Motor neuron (in vitro differentiated cells): Measurements from ENCODE around the gene GPC6. TPM values are rescaled to one million over a fixed set of nuclear protein-coding genes. Genes with fewer than 3 reads are reported as not detected.
A peak's percentile ranks its signal among the peaks of the same experiment; 100 is the strongest.

Source experiments
- ATAC-seq, 8 experiments: fragments of 200-7000 bp; cut with Tn5 transposase; replicated peaks in 6 of 8; 2 replicates each; pipeline ENCODE4 v1.8.0; 2021; ENCODE audit warnings: mild to moderate bottlenecking in 8 of 8, moderate library complexity in 8 of 8
- H3K27ac ChIP-seq, 2 donors: fragments of 250-450 bp; sonication (Bioruptor Pico); 2 replicates each; pipeline ENCODE4 v1.9.0; 2021; ENCODE audit warnings: antibody characterized with exemption in 2 of 2, mild to moderate bottlenecking in 2 of 2, moderate library complexity in 1 of 2
- H3K4me1 ChIP-seq, 2 donors: fragments of 250-450 bp; sonication (Bioruptor Pico); replicated peaks in 1 of 2; 2 replicates each; pipeline ENCODE4 v1.6.1; 2021; ENCODE audit warnings: antibody characterized with exemption in 2 of 2, mild to moderate bottlenecking in 2 of 2, moderate library complexity in 1 of 2
- H3K4me3 ChIP-seq, 5 donors: fragments of 250-450 bp; sonication (Bioruptor Pico); 2 replicates each; pipeline ENCODE4 v1.9.0; 2021; ENCODE audit warnings: antibody characterized with exemption in 5 of 5, mild to moderate bottlenecking in 5 of 5, moderate library complexity in 4 of 5
- WGBS, 10 experiments: fragments of 450-650 bp; shearing (Covaris generic); methylation state at CpG; one replicate each; pipeline ENCODE4 v1.0.0; 2022; 5-methylcytosine and 5-hydroxymethylcytosine counted together
- in situ Hi-C, 9 experiments: fragments of 400-800 bp; cut with MboI; loops; one replicate each; pipeline ENCODE4 v1.15.0; 2021; ENCODE audit warnings: low sequenced_read_pairs in 9 of 9, low pct_unique_long_range_greater_than_20kb in 2 of 9; ENCODE audit not compliant: unreplicated experiment in 9 of 9
- total RNA-seq, 8 experiments: library from RNA; unstranded; fragments of 300-600 nt; gene quantifications; 2 replicates each; pipeline versions ENCODE4 v1.2.3 to v1.2.4, GENCODE V29; 2022

GPC6 gene
- total RNA-seq, 8 experiments from 2014 or later, result 1.8 to 52.4 (median 15.5) TPM

GRCh38 chr13:93775027-93775426 is 548.4 kb downstream of the GPC6 start:
- Histone ChIP-seq H3K4me3 (no peak overlapping the region), H3K27ac (no peak overlapping the region), H3K4me1 (peaks cover 5 to 12% of the 10 kb centered on the region in 2 donors)
- no peak for ATAC-seq
- in situ Hi-C loops, result no loop called here
- WGBS, 10 experiments, result 80 to 100% (median 96%) methylated on average over 1 to 4 of the region's 4 CpGs; no CpG with 5 or more reads in 3 of the 10 experiments

GRCh38 chr13:93775507-93776108 is 549.0 kb downstream of the GPC6 start:
- 8 to 97% (median 76%) methylated on average over 5 to 8 of the region's 8 CpGs for WGBS, 10 experiments
- peak in 2 of 8 experiments; percentile 18 to 77 for ATAC-seq
- peaks cover 5 to 12% of the 10 kb centered on the region in 2 donors for H3K4me1 ChIP-seq
- H3K27ac ChIP-seq, result no peak overlapping the region
- in situ Hi-C loops, result no loop called here
- H3K4me3 ChIP-seq, result no peak overlapping the region

- H3K27ac ChIP-seq, result no peak overlapping the region
- no peak overlapping the region for H3K4me3 ChIP-seq
- ATAC-seq, result no peak
- in situ Hi-C loops, result no loop called here
- 82 to 100% (median 89%) methylated on average over 1 to 5 of the region's 5 CpGs; no CpG with 5 or more reads in 1 of the 10 experiments for WGBS, 10 experiments
- peaks cover 2 to 12% of the 10 kb centered on the region in 2 donors for H3K4me1 ChIP-seq
Observed at GRCh38 chr13:93776936-93777335, 550.3 kb downstream of the GPC6 start.

GRCh38 chr13:93777504-93777903 is 550.9 kb downstream of the GPC6 start:
- Histone ChIP-seq H3K4me1 (peaks cover 2 to 12% of the 10 kb centered on the region in 2 donors), H3K27ac (no peak overlapping the region), H3K4me3 (no peak overlapping the region)
- WGBS, 10 experiments, result 44 to 100% (median 71%) methylated on average over 1 to 2 of the region's 2 CpGs; no CpG with 5 or more reads in 1 of the 10 experiments
- no peak for ATAC-seq
- in situ Hi-C loops, result no loop called here

- no peak for ATAC-seq
- in situ Hi-C loops, result no loop called here
- Histone ChIP-seq H3K4me3 (no peak overlapping the region), H3K27ac (no peak overlapping the region), H3K4me1 (peaks cover 2 to 12% of the 10 kb centered on the region in 2 donors)
- whole genome bisulfite sequencing, 10 experiments, result 80 to 100% (median 89%) methylated on average over 1 of the region's 1 CpG; no CpG with 5 or more reads in 4 of the 10 experiments
Observed at GRCh38 chr13:93778548-93778947, 551.9 kb downstream of the GPC6 start.

- Histone ChIP-seq H3K27ac (no peak overlapping the region), H3K4me3 (no peak overlapping the region), H3K4me1 (peaks cover 0 to 2% of the 10 kb centered on the region in 2 donors)
- WGBS, 10 experiments, result 40 to 100% (median 83%) methylated on average over 1 of the region's 1 CpG; no CpG with 5 or more reads in 3 of the 10 experiments
- in situ Hi-C loops, result no loop called here
- ATAC-seq, result peak in 1 of 8 experiments; percentile 27
Observed at GRCh38 chr13:93784191-93784590, 557.6 kb downstream of the GPC6 start.

GRCh38 chr13:93786846-93787489 is 560.4 kb downstream of the GPC6 start:
- H3K4me3 ChIP-seq, result no peak overlapping the region
- peak in 1 of 8 experiments; percentile 76 for ATAC-seq
- no peak overlapping the region for H3K27ac ChIP-seq
- 62 to 100% (median 96%) methylated on average over 1 to 4 of the region's 4 CpGs for WGBS, 10 experiments
- H3K4me1 ChIP-seq, result peaks cover 0 to 2% of the 10 kb centered on the region in 2 donors
- in situ Hi-C loops, result no loop called here

- H3K4me1 ChIP-seq, result peaks cover 0 to 2% of the 10 kb centered on the region in 2 donors
- H3K27ac ChIP-seq, result no peak overlapping the region
- peak in 5 of 8 experiments; percentile 80 to 88 (median 84) for ATAC-seq
- no peak overlapping the region for H3K4me3 ChIP-seq
- in situ Hi-C loops, result no loop called here
- WGBS, 10 experiments, result 9 to 100% (median 38%) methylated on average over 2 of the region's 2 CpGs; no CpG with 5 or more reads in 5 of the 10 experiments
Observed at GRCh38 chr13:93788456-93788855, 561.8 kb downstream of the GPC6 start.

GRCh38 chr13:93789058-93789457 is 562.5 kb downstream of the GPC6 start:
- in situ Hi-C loops, result no loop called here
- 39 to 100% (median 80%) methylated on average over 1 to 2 of the region's 2 CpGs; no CpG with 5 or more reads in 3 of the 10 experiments for WGBS, 10 experiments
- peak in 3 of 8 experiments; percentile 12 to 18 (median 13) for ATAC-seq
- Histone ChIP-seq H3K4me1 (peaks cover 0 to 2% of the 10 kb centered on the region in 2 donors), H3K27ac (no peak overlapping the region), H3K4me3 (no peak overlapping the region)

- 50 to 100% (median 81%) methylated on average over 1 to 3 of the region's 3 CpGs; no CpG with 5 or more reads in 2 of the 10 experiments for WGBS, 10 experiments
- Histone ChIP-seq H3K4me1 (no peaks in the 10 kb centered on the region), H3K4me3 (no peak overlapping the region), H3K27ac (no peak overlapping the region)
- ATAC-seq, result no peak
- in situ Hi-C loops, result no loop called here
Observed at GRCh38 chr13:93794197-93794885, 567.7 kb downstream of the GPC6 start.

- no peak for ATAC-seq
- in situ Hi-C loops, result no loop called here
- no peak overlapping the region for H3K4me3 ChIP-seq
- H3K4me1 ChIP-seq, result no peaks in the 10 kb centered on the region
- 17 to 88% (median 71%) methylated on average over 1 to 2 of the region's 2 CpGs; no CpG with 5 or more reads in 2 of the 10 experiments for WGBS, 10 experiments
- no peak overlapping the region for H3K27ac ChIP-seq
Observed at GRCh38 chr13:93797463-93797862, 570.9 kb downstream of the GPC6 start.

- in situ Hi-C loops, result no loop called here
- no peak for ATAC-seq
- no peaks in the 10 kb centered on the region for H3K4me1 ChIP-seq
- H3K4me3 ChIP-seq, result no peak overlapping the region
- 59 to 100% (median 76%) methylated on average over 1 to 3 of the region's 3 CpGs; no CpG with 5 or more reads in 1 of the 10 experiments for WGBS, 10 experiments
- H3K27ac ChIP-seq, result no peak overlapping the region
Observed at GRCh38 chr13:93800342-93800741, 573.7 kb downstream of the GPC6 start.

- 17 to 100% (median 66%) methylated on average over 1 to 2 of the region's 2 CpGs; no CpG with 5 or more reads in 1 of the 10 experiments for WGBS, 10 experiments
- peak in 1 of 8 experiments; percentile 41 for ATAC-seq
- Histone ChIP-seq H3K4me3 (no peak overlapping the region), H3K27ac (no peak overlapping the region), H3K4me1 (peaks cover 13 to 18% of the 10 kb centered on the region in 2 donors)
- in situ Hi-C loops, result no loop called here
Observed at GRCh38 chr13:93805736-93806135, 579.1 kb downstream of the GPC6 start.
